Natural killer cell (primary cell): ENCODE data around the gene SLC12A6. TPM values are rescaled to one million over a fixed set of nuclear protein-coding genes. Genes with fewer than 3 reads are reported as not detected.

ENCODE experiments used
- ATAC-seq, 3 donors: fragments of 150-1000 bp in 2 of 3; fragments of 200-7000 bp in 1 of 3; cut with Tn5 transposase; 1 replicate in 1 of 3; 2 replicates in 2 of 3; pipeline ENCODE4 v1.10.0; 2021; ENCODE audit warnings: mild to moderate bottlenecking in 2 of 3, moderate library complexity in 2 of 3
- DNase-seq, 2 donors: peaks; one replicate each; pipeline versions ENCODE4 v3.0.0 to v3.0.0-alpha.2; 2013 to 2021; ENCODE audit warnings: mixed read lengths in 1 of 2
- H3K27ac ChIP-seq: one replicate; pipeline ENCODE4 v1.5.1; 2013; ENCODE audit warnings: mild to moderate bottlenecking, low read length
- H3K27me3 ChIP-seq: one replicate; pipeline ENCODE4 v1.6.1; 2013; ENCODE audit warnings: low read length; ENCODE audit not compliant: control insufficient read depth, insufficient read depth
- H3K36me3 ChIP-seq: one replicate; pipeline ENCODE4 v1.6.1; 2013; ENCODE audit warnings: low read length; ENCODE audit not compliant: control insufficient read depth, insufficient read depth
- H3K4me1 ChIP-seq: one replicate; pipeline ENCODE4 v1.6.1; 2013; ENCODE audit warnings: low read length; ENCODE audit not compliant: control insufficient read depth, insufficient read depth
- H3K4me3 ChIP-seq: one replicate; pipeline ENCODE4 v1.5.1; 2013; ENCODE audit warnings: low read length
- H3K9me3 ChIP-seq: one replicate; pipeline ENCODE4 v1.6.1; 2013; ENCODE audit warnings: low read length; ENCODE audit not compliant: control insufficient read depth, insufficient read depth
- H3K27ac Mint-ChIP-seq, 2 donors: one replicate each; pipeline ENCODE4 v1.8.0; 2022; ENCODE audit warnings: mild to moderate bottlenecking in 2 of 2, mixed read lengths in 2 of 2, moderate library complexity in 1 of 2
- H3K27me3 Mint-ChIP-seq, 2 donors: one replicate each; pipeline ENCODE4 v1.8.0; 2022; ENCODE audit warnings: low read depth in 2 of 2, mixed read lengths in 2 of 2
- H3K36me3 Mint-ChIP-seq: one replicate; pipeline ENCODE4 v1.8.0; 2022; ENCODE audit warnings: mixed read lengths
- H3K4me1 Mint-ChIP-seq, 2 donors: one replicate each; pipeline ENCODE4 v1.8.0; 2022; ENCODE audit warnings: mixed read lengths in 2 of 2
- H3K4me3 Mint-ChIP-seq: one replicate; pipeline ENCODE4 v1.8.0; 2022; ENCODE audit warnings: mild to moderate bottlenecking, moderate library complexity, mixed read lengths
- H3K9me3 Mint-ChIP-seq, 2 donors: one replicate each; pipeline ENCODE4 v1.8.0; 2022; ENCODE audit warnings: mixed read lengths in 2 of 2
- CTCF ChIP-seq: fragments of 200-600 bp; IDR thresholded peaks from one replicate; pipeline ENCODE4 v1.8.0; 2022; ENCODE audit warnings: antibody characterized with exemption
- WGBS: methylation state at CpG from one replicate; pipeline ENCODE4 v1.1.7; 2013; ENCODE audit warnings: missing lambda C conversion rate; ENCODE audit not compliant: insufficient coverage; 5-methylcytosine and 5-hydroxymethylcytosine counted together
- intact Hi-C: fragments of 100-400 bp; cut with micrococcal nuclease; formaldehyde crosslinking; loops from one replicate; pipeline ENCODE4 v1.14.2; 2022
- total RNA-seq, 4 donors: library from RNA; stranded (reverse); fragments of 120-200 nt in 1 of 4; gene quantifications; one replicate each; pipeline versions ENCODE4 v1.2.3 to v1.2.4, GENCODE V29; 2013 to 2022

The SLC12A6 gene
- total RNA-seq, 3 donors from 2014 or later (not counting 1 experiment from before 2014, with no cell fraction given): 56.1 to 82.9 (median 79.5) TPM

- ATAC-seq (no peak), DNase-seq (peak in 1 of 2 donors; percentile 31)
- Mint-ChIP-seq H3K4me1 (peaks cover 23 to 29% of the 10 kb centered on the region in 2 donors), H3K36me3 (peaks cover 5% of the 10 kb centered on the region), H3K4me3 (peak overlapping the region; percentile 95), H3K9me3 (no peaks in the 10 kb centered on the region), H3K27me3 (no peaks in the 10 kb centered on the region), H3K27ac (peak overlapping the region; percentile 98 to 99)
- H3K9me3 ChIP-seq: no peaks in the 10 kb centered on the region
- H3K27me3 ChIP-seq: no peaks in the 10 kb centered on the region
- peaks cover 6% of the 10 kb centered on the region for H3K36me3 ChIP-seq
- 54% methylated on average over 24 of the region's 24 CpGs for WGBS
- H3K27ac ChIP-seq: peak overlapping the region; percentile 83
- intact Hi-C loops: loop anchor here (1.0 to 2.0 kb wide), 2 partner anchors 14 to 115 kb away; partner anchors contain the start of gene KATNBL1
- peaks cover 15% of the 10 kb centered on the region for H3K4me1 ChIP-seq
- H3K4me3 ChIP-seq: peak overlapping the region; percentile 67
- TF ChIP-seq CTCF: no peak
Observed at GRCh38 chr15:34223904-34224596, 113.5 kb downstream of the SLC12A6 start.

GRCh38 chr15:34217587-34218225, 119.9 kb downstream of the SLC12A6 start:
- Mint-ChIP-seq H3K27ac (no peak overlapping the region), H3K9me3 (no peaks in the 10 kb centered on the region), H3K4me3 (no peak overlapping the region), H3K4me1 (no peaks in the 10 kb centered on the region), H3K36me3 (no peaks in the 10 kb centered on the region), H3K27me3 (no peaks in the 10 kb centered on the region)
- Histone ChIP-seq H3K9me3 (no peaks in the 10 kb centered on the region), H3K27ac (no peak overlapping the region), H3K4me1 (no peaks in the 10 kb centered on the region), H3K36me3 (no peaks in the 10 kb centered on the region), H3K4me3 (no peak overlapping the region), H3K27me3 (no peaks in the 10 kb centered on the region)
- WGBS: 88% methylated on average over 6 of the region's 7 CpGs
- no peak for TF ChIP-seq CTCF
- intact Hi-C loops: no loop called here
- no peak for ATAC-seq
- DNase-seq: no peak

GRCh38 chr15:34216527-34217270, 120.9 kb downstream of the SLC12A6 start:
- no peaks in the 10 kb centered on the region for H3K27me3 Mint-ChIP-seq
- H3K36me3 ChIP-seq: no peaks in the 10 kb centered on the region
- no peak overlapping the region for H3K4me3 Mint-ChIP-seq
- ATAC-seq: no peak
- H3K4me1 ChIP-seq: no peaks in the 10 kb centered on the region
- TF ChIP-seq CTCF: no peak
- H3K27me3 ChIP-seq: no peaks in the 10 kb centered on the region
- intact Hi-C loops: no loop called here
- DNase-seq: no peak
- H3K9me3 Mint-ChIP-seq: no peaks in the 10 kb centered on the region
- no peak overlapping the region for H3K27ac Mint-ChIP-seq
- no peaks in the 10 kb centered on the region for H3K4me1 Mint-ChIP-seq
- H3K4me3 ChIP-seq: no peak overlapping the region
- no peak overlapping the region for H3K27ac ChIP-seq
- no peaks in the 10 kb centered on the region for H3K9me3 ChIP-seq
- H3K36me3 Mint-ChIP-seq: no peaks in the 10 kb centered on the region
